Activated CD4-positive, CD25-positive, alpha-beta regulatory T cell treated with anti-CD3 and anti-CD28 coated beads, Interleukin-2, amount 50 U/mL, for 24 hours (primary cell): ENCODE measurements around the gene PNMA1.
A peak's percentile ranks its signal among the peaks of the same experiment; 100 is the strongest.

ENCODE experiments used
- ATAC-seq, 2 donors: fragments of 150-1000 bp; cut with Tn5 transposase; one replicate each; pipeline ENCODE4 v1.10.0; 2021; ENCODE audit warnings: mild to moderate bottlenecking in 1 of 2, moderate library complexity in 1 of 2

PNMA1 gene

DNA sequence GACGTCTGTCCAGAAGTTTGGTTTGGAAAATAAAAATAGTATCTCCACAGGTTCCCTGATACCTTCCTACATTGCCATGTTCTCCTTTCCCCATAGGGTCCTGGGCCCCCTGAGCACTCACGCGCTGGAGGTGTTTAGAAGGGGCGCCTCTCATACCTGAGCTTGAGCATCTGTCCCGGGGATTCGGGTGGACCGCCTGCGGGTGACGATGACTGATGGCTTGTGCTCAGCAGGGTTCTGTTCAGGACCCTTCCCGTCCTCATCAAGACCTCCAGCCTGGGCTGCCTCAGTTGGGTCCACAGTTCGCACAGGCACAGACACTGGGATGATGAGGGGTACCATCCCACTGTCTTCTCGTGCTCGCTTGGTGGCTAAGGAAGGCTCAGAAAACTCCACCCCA, 22.7 kb upstream of the PNMA1 start:
- ATAC-seq, result no peak

DNA sequence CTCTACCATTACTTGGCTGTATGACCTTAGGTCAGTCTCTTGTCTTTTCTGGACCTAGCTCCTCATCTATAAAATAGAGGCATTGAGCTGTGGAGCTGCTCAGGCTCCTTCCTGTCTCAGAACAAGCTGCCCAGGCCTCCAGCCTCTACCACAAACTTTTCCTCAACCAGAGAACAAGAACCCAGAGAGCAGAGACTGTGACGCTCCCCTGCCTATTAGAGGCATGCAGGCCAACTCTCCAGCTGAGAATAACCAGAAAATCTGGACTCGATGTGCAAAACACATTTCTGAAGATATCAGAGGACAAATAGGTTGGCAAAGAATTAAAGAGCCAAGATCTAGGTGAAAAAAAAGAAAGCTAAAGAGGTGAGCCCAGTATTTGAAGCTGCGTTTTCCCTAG, 17.8 kb upstream of the PNMA1 start:
- no peak for ATAC-seq

DNA sequence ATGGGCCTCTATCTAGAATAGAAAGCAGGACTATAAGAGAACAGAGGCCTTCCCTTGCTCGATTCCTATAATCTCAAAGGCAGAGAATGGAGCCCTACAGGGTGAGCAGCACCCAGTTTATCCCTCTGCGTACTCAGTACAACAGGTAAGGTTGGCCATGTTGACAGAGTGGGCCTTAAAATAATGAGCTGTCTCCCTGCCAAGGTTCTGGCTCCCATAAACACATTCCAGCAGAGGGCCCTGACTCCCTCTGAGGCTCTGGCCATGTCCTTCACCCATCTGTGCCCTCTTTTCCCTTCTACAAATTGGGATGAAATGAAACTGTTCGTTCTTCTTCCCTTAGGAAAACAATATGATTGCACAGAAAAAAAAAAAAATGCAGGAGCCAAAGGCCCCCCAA, 16.9 kb upstream of the PNMA1 start:
- no peak for ATAC-seq

DNA sequence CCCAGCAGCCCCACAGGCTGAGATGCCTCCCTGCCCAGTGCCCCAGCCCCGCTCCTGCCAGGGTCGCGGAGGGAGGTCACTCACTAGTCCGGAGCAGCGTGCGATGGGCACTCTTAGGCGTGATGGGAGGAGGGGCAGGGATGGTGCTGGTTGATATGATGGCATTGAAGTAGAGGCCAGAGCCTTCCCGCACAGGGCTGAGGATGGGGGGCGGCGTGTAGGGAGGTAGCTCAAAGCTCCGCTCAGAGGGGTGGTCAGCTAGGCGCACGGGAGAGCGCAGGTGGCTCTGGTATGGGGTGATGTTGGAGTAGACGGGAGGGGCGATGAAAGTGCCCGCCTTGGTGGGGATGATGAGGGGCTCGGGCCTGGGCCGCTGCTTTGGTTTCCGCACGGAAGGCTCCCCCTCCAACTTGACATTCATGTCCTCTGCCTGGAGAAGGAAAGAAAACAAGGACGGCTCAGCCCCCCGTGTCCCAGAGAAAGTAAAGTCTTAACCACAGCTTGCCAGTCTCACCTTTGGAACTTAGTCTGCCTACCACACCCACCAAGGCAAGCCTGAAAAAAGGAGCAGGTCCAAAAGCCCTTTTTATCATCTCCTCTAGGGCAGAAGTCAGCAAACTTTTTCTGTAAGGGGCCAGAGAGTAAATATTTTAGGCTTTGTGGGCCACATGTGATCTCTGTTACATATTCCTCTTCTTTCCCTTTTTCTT, 15.5 kb upstream of the PNMA1 start:
- ATAC-seq, result no peak

DNA sequence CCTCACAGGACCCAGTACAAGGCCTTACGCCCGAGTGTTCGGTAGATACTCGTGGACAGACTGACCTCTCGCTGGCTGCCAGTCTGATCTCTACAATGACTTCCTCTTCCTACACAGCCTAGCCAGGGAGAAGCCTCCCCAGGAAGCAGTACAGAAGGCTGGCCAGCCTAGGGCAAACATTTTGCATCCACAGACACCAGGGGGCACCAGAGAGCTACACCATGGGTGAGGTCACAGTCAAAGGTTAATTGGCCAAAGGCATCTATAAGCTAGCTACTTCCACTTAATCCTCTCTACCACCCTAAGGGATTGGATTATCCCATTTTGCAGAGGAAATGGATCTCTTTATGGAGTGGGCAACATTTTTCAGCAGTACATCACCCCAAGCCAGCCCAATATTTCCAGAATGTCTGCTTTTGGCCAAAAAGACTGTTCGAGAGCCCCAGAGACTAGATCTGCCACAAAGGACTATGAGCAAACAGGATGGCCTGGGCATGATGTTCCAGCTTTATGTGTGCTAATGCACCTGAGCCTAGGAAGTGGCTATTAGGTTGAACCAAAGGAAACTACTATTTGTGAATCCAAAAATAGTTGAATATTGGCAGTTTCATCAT, 14.6 kb upstream of the PNMA1 start:
- peak; percentile 92 to 96 for ATAC-seq

DNA sequence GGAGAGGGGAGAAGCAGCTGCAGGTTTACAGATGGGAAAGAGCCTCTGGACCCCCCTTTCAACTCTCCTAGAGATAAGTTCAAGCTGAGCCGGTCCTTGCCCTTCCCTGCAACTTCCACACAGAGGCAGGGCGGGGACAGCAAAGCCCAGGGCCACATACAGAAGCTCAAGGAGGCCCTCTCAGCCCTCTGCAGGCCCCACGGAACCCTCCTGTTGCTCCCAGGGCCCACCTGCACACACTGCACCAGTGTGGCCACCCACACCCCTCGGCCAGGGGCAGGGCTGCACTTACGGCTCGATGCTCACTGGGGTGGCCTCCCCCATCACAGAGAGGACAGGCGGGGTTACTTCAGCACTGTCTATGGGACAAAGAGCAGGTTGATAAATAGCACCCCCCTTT, 13.0 kb upstream of the PNMA1 start:
- no peak for ATAC-seq

DNA sequence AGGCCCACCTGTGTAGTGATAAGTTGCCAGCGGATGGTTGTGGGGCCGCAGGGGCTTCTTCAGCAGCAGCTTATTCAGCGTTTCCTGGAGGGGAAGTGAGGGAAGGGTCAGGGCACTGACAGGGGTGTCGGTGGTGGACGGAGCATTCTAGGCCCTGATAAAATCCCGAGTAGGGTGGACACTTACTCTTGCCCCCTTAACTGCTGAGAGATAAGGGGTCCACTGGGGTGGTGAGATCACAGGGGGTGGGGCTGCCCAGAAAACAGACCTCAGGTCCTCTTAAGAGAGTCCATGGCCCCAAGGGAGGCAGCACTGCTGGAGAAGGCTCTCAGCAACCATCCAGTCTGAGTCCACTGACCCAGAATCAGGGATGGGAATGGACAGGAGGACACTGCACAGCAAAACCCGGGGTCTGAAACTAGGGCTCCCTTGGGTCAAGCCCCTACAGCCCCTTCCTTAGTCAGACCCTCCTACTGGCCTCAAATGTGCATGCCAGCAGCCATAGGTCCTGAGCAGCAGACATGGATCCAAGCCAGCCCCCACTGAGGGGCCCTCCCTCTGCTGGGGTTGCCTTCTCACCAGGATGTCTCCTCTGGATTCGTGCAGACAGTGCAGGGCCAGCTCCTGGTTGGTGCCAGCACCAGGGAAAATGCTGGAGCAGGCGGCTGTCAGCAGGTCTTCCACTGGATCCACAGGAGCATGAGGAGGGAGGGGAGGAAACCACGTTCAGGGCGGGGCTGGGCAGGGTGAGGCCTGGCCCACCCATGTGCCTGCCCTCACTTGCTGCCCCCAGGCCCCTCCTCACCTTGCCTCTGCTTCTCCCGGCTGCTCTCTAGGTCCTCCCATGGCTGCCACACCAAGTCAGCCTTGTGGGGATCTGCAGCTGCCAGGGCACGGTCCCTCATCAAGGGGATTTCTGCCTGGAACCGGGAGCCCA, 12.1 kb upstream of the PNMA1 start:
- no peak for ATAC-seq

DNA sequence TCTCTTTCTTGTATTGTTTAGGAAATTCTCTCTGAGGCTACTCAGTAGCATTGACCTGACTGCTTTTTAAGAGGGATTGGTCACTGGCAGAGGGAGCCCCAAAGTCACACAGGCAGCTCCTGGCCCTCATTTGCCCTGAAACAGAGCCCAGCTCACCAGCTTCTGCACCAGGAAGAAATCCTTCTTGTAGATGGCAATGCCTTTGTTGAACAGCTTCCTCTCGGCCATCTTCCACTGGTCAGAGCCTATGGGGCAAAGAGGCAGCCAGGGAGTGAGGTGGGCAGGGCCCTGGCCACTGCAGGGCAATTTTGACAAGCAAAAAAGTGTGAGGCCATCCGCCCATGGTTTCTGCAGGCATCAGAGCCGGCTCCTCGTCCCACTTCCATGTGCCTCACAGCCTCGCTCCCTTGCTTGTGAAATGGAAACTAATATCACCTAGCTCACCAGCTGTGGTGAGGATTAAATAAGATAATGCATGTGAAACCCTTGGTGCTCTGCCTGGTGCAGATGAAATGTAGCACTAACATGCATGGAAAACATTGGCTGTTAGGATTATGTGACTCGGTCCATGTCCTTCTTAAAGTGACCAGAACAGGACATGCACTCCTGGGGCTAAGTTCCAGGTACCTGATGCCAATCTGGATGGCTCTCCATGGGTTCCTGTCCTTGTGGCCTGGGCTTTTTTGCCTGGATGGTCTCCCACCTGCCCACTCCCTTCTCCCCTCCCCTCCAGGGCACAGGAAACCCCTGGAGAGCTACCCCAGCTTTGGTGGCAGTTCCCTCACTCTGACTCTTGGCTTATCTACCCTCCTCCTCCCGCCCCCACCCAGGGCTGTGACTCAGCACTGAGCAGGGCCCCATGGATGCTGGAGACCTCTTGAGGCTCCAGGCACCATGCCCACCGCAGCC, 11.2 kb upstream of the PNMA1 start:
- ATAC-seq, result no peak

DNA sequence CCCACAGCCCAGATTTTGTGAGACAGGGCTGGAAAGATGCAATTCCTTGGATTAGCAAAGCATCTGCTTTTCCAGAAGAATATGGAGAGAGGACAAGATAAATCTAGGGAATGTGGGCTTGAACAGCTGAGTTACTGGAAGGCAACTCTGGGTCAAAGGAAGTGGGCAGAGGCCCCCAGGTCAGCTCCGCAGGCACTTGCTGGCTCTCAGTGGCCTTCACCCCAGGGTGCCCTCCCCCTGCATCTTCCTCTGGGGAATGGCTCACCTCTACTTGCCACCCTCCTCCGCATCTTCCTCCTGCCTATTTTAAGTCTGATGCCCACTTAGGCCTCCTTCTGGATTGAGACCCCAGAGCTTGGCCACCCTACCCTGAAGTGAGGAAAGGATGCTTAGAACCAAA, 10.5 kb upstream of the PNMA1 start:
- ATAC-seq, result no peak

DNA sequence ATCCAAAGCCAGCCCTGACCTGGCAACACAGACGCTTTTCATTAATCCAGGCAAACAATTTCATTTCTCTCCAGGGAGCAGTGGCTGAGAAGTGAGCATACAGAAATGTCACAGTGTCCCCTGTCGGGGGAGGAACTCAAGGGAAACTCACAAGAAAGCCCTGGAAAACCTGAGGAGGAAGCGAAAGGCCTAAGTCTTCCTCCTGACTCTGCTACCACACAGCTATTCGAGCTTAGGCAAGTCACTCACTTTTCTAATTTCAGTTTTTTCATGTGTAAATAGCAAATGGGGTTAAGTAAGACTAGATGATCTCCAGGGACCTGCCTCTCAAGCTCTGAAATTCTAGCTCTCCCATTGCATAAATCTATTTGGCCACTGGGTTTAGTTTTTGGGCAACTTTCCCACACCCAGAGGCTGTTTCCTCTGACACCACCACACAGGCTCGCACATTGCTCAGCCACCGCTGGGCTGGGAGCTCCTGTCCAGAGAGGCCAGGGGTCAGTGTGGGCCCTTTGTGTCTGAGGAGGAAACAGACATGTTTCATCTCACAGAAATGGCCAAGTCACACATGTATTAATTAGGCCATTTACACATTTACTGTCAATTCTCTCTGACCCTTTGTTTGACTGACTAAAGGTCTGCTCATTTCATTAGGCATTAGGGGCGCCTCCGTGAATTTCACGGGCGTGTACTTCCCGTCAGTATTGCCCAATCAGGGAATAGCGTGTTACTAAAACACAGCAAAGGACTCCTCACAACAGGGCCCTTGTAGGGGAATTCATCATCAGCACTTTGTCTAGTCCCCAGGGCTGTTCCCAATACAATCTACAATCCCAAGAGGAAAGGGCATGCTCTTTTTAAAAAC, 9.8 kb upstream of the PNMA1 start:
- ATAC-seq, result no peak

DNA sequence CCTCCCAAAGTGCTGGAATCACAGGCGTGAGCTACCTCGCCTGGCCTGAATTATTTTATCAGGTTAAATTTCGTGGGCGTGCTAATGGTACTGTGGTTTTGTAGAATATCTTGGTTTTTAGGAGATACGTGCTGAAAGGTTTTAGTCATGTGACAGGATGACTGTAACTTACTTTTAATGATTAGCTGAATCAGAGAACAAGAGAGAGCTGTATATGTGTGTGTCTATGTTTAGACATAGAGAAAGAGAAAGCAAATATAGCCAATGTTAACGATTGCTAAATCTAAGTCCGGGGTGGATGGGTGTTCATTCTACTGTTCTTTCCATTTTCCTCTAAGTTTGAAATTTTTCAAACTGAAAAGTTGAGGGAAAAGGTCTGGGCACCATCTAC, 9.2 kb upstream of the PNMA1 start:
- ATAC-seq, result peak; percentile 83

DNA sequence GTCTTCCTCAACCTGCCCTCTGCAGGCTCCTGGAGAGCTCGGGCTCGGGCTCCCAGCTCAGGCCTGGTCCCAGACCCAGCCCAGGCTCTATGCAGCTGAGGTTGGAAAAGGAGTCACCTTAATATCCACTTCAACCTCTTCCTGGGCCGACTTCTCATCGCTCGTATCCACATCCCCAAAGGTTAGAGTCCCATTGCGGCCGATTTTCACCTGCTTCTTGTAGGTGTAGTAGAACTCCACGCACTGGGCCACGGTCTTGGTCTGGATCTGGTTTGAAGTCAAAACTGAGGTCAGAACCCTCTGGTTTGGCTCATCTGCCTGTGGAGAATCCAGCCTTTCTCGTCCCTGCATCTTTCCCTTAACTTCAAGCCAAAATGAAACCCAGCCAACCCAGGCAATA, 8.4 kb upstream of the PNMA1 start:
- ATAC-seq, result no peak

DNA sequence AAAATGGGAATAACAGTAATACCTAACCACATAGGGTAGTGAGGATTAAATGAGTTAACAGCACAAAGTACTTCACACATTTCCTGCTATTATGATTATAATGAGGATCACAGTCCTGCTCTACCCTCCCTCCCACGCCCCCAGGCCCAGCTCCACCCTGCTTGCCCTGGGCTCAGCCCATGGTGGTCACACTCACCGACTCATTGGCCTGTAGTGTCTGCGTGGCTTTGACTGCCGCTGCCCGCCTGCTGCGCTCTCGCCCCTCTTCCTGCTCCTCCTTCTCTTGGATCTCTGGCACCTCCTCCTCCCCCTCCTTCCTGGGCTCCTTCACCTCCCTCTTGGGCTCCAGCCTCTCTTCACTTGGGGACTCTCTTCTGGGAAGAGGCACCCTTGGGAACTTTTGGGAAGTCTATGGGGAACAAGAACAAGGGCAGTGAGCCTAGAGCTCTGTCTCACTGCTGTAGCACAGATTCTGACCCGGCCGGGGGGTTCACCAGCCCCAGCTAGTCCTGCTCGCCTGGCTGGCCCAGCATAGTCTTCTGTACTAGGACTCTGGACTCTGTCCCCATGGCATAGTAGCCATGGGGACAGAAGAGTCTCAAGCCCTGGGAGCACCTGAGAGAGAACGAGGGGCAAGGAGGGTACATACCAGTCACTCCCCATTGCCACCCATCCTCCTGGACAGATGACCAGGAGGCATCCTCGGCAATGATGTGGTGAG, 7.1 kb upstream of the PNMA1 start:
- ATAC-seq, result no peak

DNA sequence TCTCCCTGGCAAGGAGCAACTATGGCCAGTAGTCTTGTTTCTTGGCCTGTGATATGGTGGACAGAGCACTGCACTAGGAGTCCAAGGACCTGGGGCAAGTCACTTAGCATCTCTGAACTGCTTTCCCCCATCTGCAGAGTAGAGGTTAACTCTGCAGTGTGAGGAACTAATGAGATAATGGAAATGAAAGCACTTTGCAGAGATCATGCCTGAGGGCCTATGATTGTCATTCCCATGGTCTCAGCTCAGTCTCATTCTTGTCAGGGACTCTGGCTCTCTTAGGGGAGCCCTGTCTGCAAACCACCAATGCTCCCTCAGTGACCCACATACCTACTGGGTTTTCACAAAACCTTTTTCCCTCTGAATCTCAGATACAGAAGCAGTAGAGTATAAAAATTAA, 6.5 kb upstream of the PNMA1 start:
- no peak for ATAC-seq

DNA sequence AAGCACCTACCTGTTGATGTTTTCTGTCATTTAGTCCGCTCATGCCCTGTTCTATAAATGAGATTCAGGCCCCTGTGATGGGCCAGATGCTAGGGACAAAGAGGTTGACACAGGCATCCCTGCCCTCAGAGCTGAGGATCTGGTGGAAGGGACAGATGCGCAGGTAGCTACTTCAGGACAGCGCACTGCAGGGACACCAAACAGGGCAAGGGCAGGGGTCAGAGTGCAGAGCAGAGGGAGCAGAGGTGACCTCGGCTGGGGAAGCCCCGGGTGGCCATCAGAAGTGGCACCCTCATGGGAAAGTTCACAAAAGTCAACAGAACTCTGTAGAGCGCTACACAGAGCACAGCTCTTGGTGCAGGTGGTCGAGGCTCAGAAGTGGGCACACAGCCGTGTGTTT, 5.6 kb upstream of the PNMA1 start:
- ATAC-seq, result no peak

DNA sequence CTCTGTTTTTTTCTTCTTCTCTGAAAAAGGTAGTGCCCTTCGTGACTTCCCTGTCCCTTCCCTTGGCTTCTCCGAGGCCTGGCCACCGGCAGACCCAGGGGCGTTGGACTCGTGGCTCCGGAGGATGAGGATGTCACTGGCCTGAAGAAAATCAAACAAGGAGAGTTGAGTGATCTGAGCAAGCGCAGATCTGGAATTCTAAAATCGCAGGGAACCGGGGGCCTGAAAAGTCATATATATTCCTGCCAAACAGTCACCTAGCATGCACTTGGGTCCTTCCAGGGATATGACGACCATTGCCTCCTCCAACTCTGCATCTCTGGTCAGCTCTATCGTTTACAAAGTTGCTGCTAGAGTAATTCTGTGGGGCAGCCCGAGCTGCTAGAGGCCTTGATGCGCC, 5.2 kb upstream of the PNMA1 start:
- ATAC-seq, result no peak

DNA sequence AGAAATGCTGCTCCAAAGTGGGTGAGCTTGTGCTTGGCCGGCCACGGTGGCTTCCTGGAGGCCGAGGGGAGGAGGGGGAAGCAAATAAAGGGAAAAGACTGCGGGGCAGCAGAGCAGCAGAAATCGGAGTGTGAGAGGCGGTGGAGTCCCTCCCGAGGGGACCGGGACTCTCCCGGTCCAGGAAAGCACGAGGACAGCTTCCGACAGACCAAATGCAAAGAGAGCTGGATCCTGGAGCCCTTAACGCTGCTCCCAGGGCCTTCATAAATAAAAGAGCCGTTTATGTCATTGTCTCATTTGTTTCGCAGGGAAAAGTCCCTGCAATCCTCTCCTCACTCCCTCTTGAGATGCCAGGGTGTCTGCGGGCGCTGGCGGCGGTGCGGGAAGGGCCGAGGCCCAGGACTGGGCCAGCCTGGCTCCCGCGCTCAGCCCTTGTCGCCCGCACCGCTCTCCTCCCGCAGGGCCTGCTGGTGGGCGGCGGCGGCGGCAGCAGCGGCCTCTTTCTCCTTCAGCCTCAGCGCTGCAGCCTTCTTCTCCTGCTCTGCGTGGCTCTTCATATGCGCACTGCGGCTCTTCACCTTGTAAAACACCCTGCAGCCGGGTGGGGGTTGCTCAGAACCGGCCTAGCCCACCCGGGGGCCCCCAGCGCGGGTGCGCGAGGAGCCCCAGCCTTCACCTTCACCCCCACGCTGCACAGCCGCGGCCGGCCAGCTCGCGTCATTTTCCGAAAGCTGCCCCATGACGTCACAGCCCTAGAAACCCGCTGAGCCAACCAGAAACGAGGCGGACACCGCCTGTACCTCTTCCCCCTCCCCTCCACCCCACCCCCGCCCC, 4.5 kb upstream of the PNMA1 start:
- no peak for ATAC-seq

DNA sequence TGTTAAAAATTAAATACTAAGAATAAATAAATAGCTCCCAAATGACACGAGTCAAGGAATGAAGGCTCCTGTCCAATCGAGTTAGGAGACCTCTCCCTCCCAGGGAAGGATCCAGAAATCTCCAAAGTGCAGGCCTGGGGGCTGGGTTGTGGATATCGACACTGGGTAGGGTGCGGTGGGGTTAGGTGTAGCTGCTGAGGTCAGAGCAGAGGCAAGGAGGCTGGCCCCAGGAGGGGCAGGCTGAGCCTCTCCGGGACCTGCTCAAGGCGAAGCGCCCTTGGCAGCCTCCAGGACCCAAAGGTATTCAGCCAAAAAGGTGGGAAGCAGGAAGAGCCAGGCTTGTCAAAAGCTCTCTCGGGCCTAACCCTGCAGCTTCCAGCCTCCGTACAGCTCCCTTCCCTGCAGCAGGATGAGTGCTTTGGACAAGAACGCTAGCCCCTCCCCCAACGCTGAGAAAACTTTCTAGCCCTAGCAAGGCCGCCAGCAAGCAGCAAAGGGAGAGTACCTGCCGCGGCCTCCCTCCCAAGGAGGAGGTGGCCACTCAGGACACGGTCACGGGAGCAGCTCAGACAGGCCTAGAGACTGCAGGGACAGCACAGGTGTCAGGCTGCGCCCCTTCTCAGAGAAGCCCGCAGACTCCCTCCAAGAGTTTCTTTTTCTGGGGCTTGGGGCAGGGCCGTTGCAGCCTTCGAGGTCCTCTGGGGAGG, 3.7 kb upstream of the PNMA1 start:
- ATAC-seq, result no peak

DNA sequence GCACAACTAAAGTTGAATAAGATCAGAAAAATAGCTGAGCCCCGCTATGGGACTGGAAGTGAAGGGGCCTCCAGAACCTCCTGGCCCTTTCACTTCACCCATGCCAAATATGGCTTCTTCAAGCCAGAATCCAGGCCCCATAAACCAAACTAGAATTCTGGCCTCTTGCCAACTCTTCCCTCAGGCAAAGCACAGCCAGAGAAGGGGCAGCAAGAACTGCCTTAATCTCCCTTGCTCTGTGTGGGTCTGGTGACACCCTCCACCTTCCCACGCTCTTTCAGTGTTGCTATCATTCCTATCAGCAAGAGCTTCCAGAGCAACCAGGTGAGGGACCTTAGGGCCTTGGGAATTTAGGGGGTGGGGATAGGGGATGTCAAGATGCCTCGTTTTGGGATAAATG, 3.1 kb upstream of the PNMA1 start:
- no peak for ATAC-seq
